MM.1S (cell line): Measurements from ENCODE around the gene LIN7B.

Experiments
- CTCF ChIP-seq: fragments of 300-600 bp; sonication (generic); IDR thresholded peaks from 2 replicates; pipeline ENCODE4 v1.5.1; 2016; ENCODE audit warnings: antibody characterized with exemption, low read length, mixed read lengths
- EZH2 ChIP-seq: fragments of 300-600 bp; sonication (generic); optimal IDR thresholded peaks from 2 replicates; pipeline ENCODE3; 2017; ENCODE audit warnings: low read depth, mild to moderate bottlenecking, antibody characterized with exemption, low read length, mixed read lengths
- EZH2phosphoT487 ChIP-seq: fragments of 300-600 bp; sonication (generic); IDR thresholded peaks from 2 replicates; pipeline ENCODE4 v1.6.1; 2018; ENCODE audit warnings: antibody characterized with exemption, low read length

DNA sequence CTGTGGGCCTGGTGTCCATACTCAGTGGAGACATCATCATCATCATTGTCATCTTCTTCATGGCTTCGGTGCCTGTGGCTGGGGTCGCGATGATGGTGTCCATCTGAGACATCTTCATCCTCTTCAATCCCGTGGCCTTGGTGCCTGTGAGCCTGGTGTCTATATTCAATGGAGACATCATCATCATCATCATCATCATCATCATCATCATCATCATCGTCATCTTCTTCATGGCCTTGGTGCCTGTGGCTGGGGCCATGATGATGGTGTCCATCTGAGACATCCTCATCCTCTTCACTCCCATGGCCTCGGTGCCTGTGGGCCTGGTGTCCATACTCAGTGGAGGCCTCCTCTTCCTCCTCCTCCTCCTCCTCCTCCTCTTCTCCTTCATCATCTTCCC is 40.1 kb downstream of the LIN7B start:
- TF ChIP-seq CTCF (no peak), EZH2 (no peak), EZH2phosphoT487 (no peak)
